Right lobe of liver (tissue), 6 donors: ENCODE results near the gene ZNF506. TPM values are rescaled to one million over a fixed set of nuclear protein-coding genes. Genes with fewer than 3 reads are reported as not detected.
"Not testable (repeated sequence)": the region's sequence is repeated elsewhere in the genome, so short reads cannot be mapped to it uniquely, and the experiment has no call there.

Experiments used
- ATAC-seq, 4 donors: fragments of 200-7000 bp; cut with Tn5 transposase; one replicate each; pipeline ENCODE4 v1.9.1; 2020; ENCODE audit warnings: mild to moderate bottlenecking in 4 of 4, moderate library complexity in 4 of 4
- DNase-seq, 3 donors: peaks; one replicate each; pipeline ENCODE4 v3.0.0-alpha.2; 2020
- H3K27ac ChIP-seq, 3 donors: fragments of 200-600 bp; one replicate each; pipeline ENCODE4 v1.8.0; 2022
- H3K27me3 ChIP-seq, 2 donors: fragments of 200-600 bp; one replicate each; pipeline ENCODE4 v1.8.0; 2022
- H3K36me3 ChIP-seq, 4 donors: fragments of 200-600 bp; sonication (generic) in 1 of 4; one replicate each; pipeline versions ENCODE4 v1.5.1 to v1.8.0; 2017 to 2022; ENCODE audit warnings: control low read depth in 1 of 4
- H3K4me1 ChIP-seq, 4 donors: fragments of 200-600 bp; sonication (generic) in 1 of 4; one replicate each; pipeline versions ENCODE4 v1.5.1 to v1.8.0; 2017 to 2022; ENCODE audit warnings: control low read depth in 1 of 4
- H3K4me3 ChIP-seq, 3 donors: fragments of 200-600 bp; one replicate each; pipeline ENCODE4 v1.8.0; 2022
- H3K9me3 ChIP-seq, 4 donors: fragments of 200-600 bp; sonication (generic) in 1 of 4; one replicate each; pipeline versions ENCODE4 v1.5.1 to v1.8.0; 2017 to 2022; ENCODE audit warnings: control low read depth in 1 of 4
- POLR2A ChIP-seq: fragments of 450-650 bp; IDR thresholded peaks from one replicate; pipeline ENCODE4 v1.6.1; 2017; ENCODE audit warnings: antibody characterized with exemption, mild to moderate bottlenecking
- WGBS: methylation state at CpG from one replicate; pipeline ENCODE4 v1.1.6; 2018; ENCODE audit warnings: low coverage, low lambda C conversion rate; ENCODE audit not compliant: insufficient coverage; ENCODE audit errors: missing lambda C conversion rate; 5-methylcytosine and 5-hydroxymethylcytosine counted together
- intact Hi-C, 2 donors: fragments of 100-400 bp; cut with DNase I; formaldehyde crosslinking; loops; one replicate each; pipeline versions ENCODE4 v1.11.2 to v1.14.1; 2022
- total RNA-seq, 6 experiments: library from RNA; depleted of rRNA in 2 of 6; stranded (reverse); fragments of >200 nt in 2 of 6; fragmentation: NEBNext Ultra II Directional in 3 of 6; extraction: Animal tissue kit (Norgen Biotek cat#: 25700) in 3 of 6; gene quantifications; one replicate each; pipeline versions ENCODE4 v1.1.0 to v1.2.4, GENCODE V29; 2016 to 2023
- TF ChIP-seq, protein P1 (sequence below), 4 donors: fragments of 200-600 bp in 3 of 4; fragments of 450-650 bp in 1 of 4; IDR thresholded peaks; one replicate each; pipeline versions ENCODE4 v1.5.1 to v1.8.0; 2016 to 2022; ENCODE audit warnings: antibody characterized with exemption in 4 of 4, mild to moderate bottlenecking in 2 of 4
- donor health status: DM: no; HTN: yes; CAD: no.
- donor health status: DM: no; HTN: no; CAD: no.
- donor health status: DM: no; HTN: no; CAD: no.
- donor health status: DM: no; HTN: yes; CAD: no.
- donor health status: DM: no; HTN: yes; CAD: no.

Gene ZNF506
- total RNA-seq, 6 experiments from 2014 or later: 2.2 to 8.6 (median 3.2) TPM

DNA sequence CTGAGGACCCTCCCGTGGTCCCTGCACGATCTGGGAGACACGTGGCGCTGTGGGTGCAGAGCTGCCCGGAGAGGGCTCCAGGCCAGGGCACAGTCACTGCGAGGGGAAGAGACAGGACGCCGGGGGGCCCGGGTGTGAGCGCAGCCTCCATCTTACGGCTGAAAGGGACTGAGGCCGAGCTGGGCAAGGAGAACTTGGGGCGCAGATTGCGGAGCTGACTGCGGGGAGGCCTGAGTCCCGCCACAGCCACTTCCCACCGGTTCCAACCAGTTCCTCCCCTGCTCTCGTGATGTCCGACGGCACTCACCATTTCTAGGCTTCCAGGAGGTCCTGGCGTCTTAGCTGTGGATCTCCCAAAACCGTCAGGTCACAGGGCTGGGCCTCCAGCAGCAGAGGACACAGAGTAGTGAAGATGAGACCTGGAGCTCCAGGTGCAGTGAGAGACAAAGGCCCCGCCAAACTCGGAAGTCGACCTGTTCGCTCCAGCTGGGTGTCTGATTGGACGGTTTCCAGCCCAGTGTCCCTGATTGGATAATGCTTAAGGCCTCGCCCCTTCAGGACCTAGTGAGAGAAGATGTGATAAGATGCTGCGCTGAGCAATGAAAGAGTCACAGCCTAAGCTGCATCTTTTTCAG is 39.3 kb upstream of the ZNF506 start:
- DNase-seq: no peak
- no peak for TF ChIP-seq POLR2A
- TF ChIP-seq, protein P1, sequence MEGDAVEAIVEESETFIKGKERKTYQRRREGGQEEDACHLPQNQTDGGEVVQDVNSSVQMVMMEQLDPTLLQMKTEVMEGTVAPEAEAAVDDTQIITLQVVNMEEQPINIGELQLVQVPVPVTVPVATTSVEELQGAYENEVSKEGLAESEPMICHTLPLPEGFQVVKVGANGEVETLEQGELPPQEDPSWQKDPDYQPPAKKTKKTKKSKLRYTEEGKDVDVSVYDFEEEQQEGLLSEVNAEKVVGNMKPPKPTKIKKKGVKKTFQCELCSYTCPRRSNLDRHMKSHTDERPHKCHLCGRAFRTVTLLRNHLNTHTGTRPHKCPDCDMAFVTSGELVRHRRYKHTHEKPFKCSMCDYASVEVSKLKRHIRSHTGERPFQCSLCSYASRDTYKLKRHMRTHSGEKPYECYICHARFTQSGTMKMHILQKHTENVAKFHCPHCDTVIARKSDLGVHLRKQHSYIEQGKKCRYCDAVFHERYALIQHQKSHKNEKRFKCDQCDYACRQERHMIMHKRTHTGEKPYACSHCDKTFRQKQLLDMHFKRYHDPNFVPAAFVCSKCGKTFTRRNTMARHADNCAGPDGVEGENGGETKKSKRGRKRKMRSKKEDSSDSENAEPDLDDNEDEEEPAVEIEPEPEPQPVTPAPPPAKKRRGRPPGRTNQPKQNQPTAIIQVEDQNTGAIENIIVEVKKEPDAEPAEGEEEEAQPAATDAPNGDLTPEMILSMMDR (IDR thresholded peaks at IDR 0.05): no peak

DNA sequence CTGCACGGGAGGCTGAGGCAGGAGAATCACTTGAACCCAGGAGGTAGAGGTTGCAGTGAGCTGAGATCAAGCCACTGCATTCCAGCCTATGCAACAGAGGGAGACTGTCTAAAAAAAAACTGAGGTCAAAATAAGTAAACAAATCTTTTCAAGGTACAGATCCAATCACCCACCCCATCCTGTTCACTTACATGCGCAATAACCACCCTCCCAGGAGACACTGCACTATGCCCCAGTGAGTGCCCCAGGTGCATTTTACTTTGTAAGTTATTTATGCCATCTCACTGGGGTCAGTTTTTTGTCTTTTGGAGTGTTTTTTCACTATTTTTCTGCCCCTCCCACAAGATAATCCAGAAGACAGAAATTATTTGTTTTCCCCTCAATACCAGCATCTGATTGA is 37.2 kb upstream of the ZNF506 start:
- no peaks in the 10 kb centered on the region for H3K9me3 ChIP-seq
- ATAC-seq (no peak), DNase-seq (no peak)
- no peak overlapping the region for H3K27ac ChIP-seq
- intact Hi-C loops: no loop called here
- no peaks in the 10 kb centered on the region for H3K4me1 ChIP-seq
- TF ChIP-seq POLR2A: no peak
- TF ChIP-seq, protein P1 (IDR thresholded peaks at IDR 0.05): no peak
- no peaks in the 10 kb centered on the region for H3K36me3 ChIP-seq
- 83% methylated on average over 2 of the region's 2 CpGs for WGBS
- no peak overlapping the region for H3K4me3 ChIP-seq
- H3K27me3 ChIP-seq: no peaks in the 10 kb centered on the region

More for the DNA sequence above, 39.3 kb upstream of the ZNF506 start:
- Histone ChIP-seq H3K27me3 (no peaks in the 10 kb centered on the region), H3K4me3 (peak overlapping the region in 1 of 3 donors; percentile 14), H3K27ac (no peak overlapping the region), H3K9me3 (no peaks in the 10 kb centered on the region), H3K4me1 (peaks cover 0 to 4% (median 0%) of the 10 kb centered on the region in 4 donors), H3K36me3 (no peaks in the 10 kb centered on the region)
- WGBS: 20% methylated on average over 22 of the region's 29 CpGs
- no peak for ATAC-seq
- intact Hi-C loops: no loop called here

DNA sequence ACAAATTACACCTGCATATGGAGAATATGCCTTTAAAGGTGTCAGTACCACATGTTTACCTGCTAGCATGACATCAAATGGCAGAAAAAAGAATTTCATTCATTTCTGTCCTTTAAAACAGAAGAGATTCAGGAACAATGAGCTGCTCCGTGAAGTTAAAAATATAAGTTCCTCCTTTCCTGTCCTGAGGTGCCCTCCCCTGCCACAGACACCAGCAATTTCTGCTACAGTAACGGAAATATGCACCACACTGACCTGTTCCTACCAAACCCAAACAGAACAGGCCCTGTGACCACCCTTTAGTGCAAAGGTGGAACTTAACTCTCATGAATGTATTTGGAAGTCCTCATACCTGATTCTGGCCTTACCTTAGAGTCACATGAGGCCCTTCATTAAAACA is 30.2 kb upstream of the ZNF506 start:
- H3K9me3 ChIP-seq, H3K27ac ChIP-seq, H3K4me3 ChIP-seq, H3K4me1 ChIP-seq, H3K36me3 ChIP-seq, H3K27me3 ChIP-seq, ATAC-seq, DNase-seq, intact Hi-C loops: not testable (repeated sequence)
- WGBS: 36% methylated on average over 2 of the region's 2 CpGs

DNA sequence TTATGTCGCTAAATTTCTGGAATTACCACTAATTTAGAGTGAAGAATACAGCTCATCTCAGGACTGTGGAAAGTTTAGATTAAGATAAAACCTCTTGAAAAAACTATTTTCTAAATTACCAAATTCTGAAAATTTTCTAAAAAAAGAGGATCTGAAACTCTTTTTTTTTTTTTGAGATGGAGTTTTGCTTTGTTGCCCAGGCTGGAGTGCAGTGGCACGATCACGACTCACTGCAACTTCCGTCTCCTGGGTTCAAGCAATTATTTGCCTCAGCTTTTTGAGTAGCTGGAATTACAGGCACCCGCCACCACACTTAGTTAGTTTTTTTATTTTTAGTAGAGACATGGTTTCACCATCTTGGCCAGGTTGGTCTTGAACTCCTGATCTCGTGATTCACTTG is 27.5 kb upstream of the ZNF506 start:
- WGBS: 74% methylated on average over 6 of the region's 6 CpGs
- intact Hi-C loops: no loop called here
- TF ChIP-seq, protein P1 (IDR thresholded peaks at IDR 0.05): no peak
- no peak for TF ChIP-seq POLR2A

DNA sequence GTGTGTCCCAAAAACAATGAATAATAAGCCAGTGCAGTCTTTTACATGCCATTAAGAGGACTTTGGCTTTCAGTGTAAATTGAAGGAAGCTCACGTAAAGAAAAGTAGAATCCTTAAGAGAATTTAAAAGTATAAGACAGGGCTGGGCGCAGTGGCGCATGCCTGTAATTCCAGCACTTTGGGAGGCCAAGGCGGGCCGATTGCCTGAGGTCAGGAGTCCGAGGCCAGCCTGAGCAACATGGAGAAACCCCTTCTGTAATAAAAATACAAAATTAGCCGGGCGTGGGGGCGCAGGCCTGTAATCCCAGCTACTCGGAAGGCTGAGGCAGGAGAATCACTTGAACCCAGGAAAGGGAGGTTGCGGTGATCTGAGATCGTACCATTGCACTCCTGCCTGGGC is 26.2 kb upstream of the ZNF506 start:
- 89% methylated on average over 12 of the region's 12 CpGs for WGBS
- no peak overlapping the region for H3K4me3 ChIP-seq
- DNase-seq (no peak), ATAC-seq (no peak)
- H3K9me3 ChIP-seq: peaks cover 0 to 7% (median 0%) of the 10 kb centered on the region in 4 donors
- TF ChIP-seq, protein P1 (IDR thresholded peaks at IDR 0.05): no peak
- no peak for TF ChIP-seq POLR2A
- H3K4me1 ChIP-seq: no peaks in the 10 kb centered on the region
- no peaks in the 10 kb centered on the region for H3K27me3 ChIP-seq
- intact Hi-C loops: no loop called here
- no peaks in the 10 kb centered on the region for H3K36me3 ChIP-seq
- H3K27ac ChIP-seq: no peak overlapping the region

More for the DNA sequence above, 27.5 kb upstream of the ZNF506 start:
- Histone ChIP-seq H3K4me3 (no peak overlapping the region), H3K27me3 (no peaks in the 10 kb centered on the region), H3K4me1 (no peaks in the 10 kb centered on the region), H3K36me3 (no peaks in the 10 kb centered on the region), H3K9me3 (peaks cover 0 to 7% (median 0%) of the 10 kb centered on the region in 4 donors), H3K27ac (no peak overlapping the region)
- ATAC-seq (no peak), DNase-seq (no peak)
